GM19324 (cell line): ENCODE data around the gene CERS3.
"Not testable (repeated sequence)": the region's sequence is repeated elsewhere in the genome, so short reads cannot be mapped to it uniquely, and the experiment has no call there.

Source experiments
- ATAC-seq: cut with Tn5 transposase; IDR thresholded peaks from one replicate; pipeline ENCODE4 v1.9.1; 2021; ENCODE audit warnings: mild to moderate bottlenecking, moderate library complexity; ENCODE audit not compliant: unreplicated experiment, low FRiP score

Gene CERS3

GRCh38 chr15:100471933-100472332 lies 56.8 kb downstream of the CERS3 start:
- ATAC-seq = no peak

GRCh38 chr15:100468285-100468684 lies 60.5 kb downstream of the CERS3 start:
- no peak for ATAC-seq

GRCh38 chr15:100466073-100466472 lies 62.7 kb downstream of the CERS3 start:
- ATAC-seq = no peak

- ATAC-seq = no peak
Measured at GRCh38 chr15:100464888-100465287, 63.9 kb downstream of the CERS3 start.

- no peak for ATAC-seq
Measured at GRCh38 chr15:100464256-100464655, 64.5 kb downstream of the CERS3 start.

- ATAC-seq = no peak
Measured at GRCh38 chr15:100463515-100463914, 65.2 kb downstream of the CERS3 start.

- ATAC-seq = no peak
Measured at GRCh38 chr15:100461049-100461448, 67.7 kb downstream of the CERS3 start.

- ATAC-seq = no peak
Measured at GRCh38 chr15:100457201-100457600, 71.5 kb downstream of the CERS3 start.

GRCh38 chr15:100454148-100454547 lies 74.6 kb downstream of the CERS3 start:
- no peak for ATAC-seq

GRCh38 chr15:100448481-100448880 lies 80.3 kb downstream of the CERS3 start:
- no peak for ATAC-seq

GRCh38 chr15:100441063-100441462 lies 87.7 kb downstream of the CERS3 start:
- ATAC-seq = not testable (repeated sequence)

- ATAC-seq = no peak
Measured at GRCh38 chr15:100439514-100439913, 89.2 kb downstream of the CERS3 start.

GRCh38 chr15:100438570-100438969 lies 90.2 kb downstream of the CERS3 start:
- no peak for ATAC-seq

GRCh38 chr15:100437261-100437660 lies 91.5 kb downstream of the CERS3 start:
- ATAC-seq = no peak

- ATAC-seq = no peak
Measured at GRCh38 chr15:100434561-100434960, 94.2 kb downstream of the CERS3 start.

- ATAC-seq = no peak
Measured at GRCh38 chr15:100434038-100434437, 94.7 kb downstream of the CERS3 start.

- no peak for ATAC-seq
Measured at GRCh38 chr15:100433304-100433703, 95.4 kb downstream of the CERS3 start.

GRCh38 chr15:100430411-100430810 lies 98.3 kb downstream of the CERS3 start:
- ATAC-seq = no peak

GRCh38 chr15:100429116-100429728 lies 99.5 kb downstream of the CERS3 start:
- ATAC-seq = no peak

- ATAC-seq = no peak
Measured at GRCh38 chr15:100426937-100427336, 101.8 kb downstream of the CERS3 start.

GRCh38 chr15:100405179-100405578 lies 123.6 kb downstream of the CERS3 start:
- ATAC-seq = no peak

GRCh38 chr15:100400996-100401395 lies 127.8 kb downstream of the CERS3 start:
- ATAC-seq = no peak
